Lower leg skin (tissue), 4 donors: ENCODE data around the gene SCT. TPM values are rescaled to one million over a fixed set of nuclear protein-coding genes. Genes with fewer than 3 reads are reported as not detected.

Experiments used
- DNase-seq, 2 donors: peaks; one replicate each; pipeline ENCODE4 v3.0.0-alpha.2; 2019; ENCODE audit warnings: low spot score in 2 of 2
- H3K4me3 ChIP-seq: fragments of 200-600 bp; sonication (generic); 2 replicates; pipeline ENCODE4 v1.5.1; 2017; ENCODE audit warnings: mild to moderate bottlenecking, low read depth; ENCODE audit not compliant: poor library complexity, severe bottlenecking
- CTCF ChIP-seq, 3 donors: fragments of 450-650 bp; IDR thresholded peaks; one replicate each; pipeline ENCODE4 v1.5.1; 2016; ENCODE audit warnings: antibody characterized with exemption in 3 of 3, mild to moderate bottlenecking in 3 of 3, moderate library complexity in 2 of 3
- POLR2A ChIP-seq, 2 donors: fragments of 450-650 bp; IDR thresholded peaks; one replicate each; pipeline ENCODE4 v1.6.1; 2016 to 2017; ENCODE audit warnings: antibody characterized with exemption in 2 of 2, mild to moderate bottlenecking in 1 of 2, moderate library complexity in 1 of 2
- WGBS, 2 donors: methylation state at CpG; one replicate each; pipeline ENCODE4 v1.1.5; 2018; 5-methylcytosine and 5-hydroxymethylcytosine counted together
- intact Hi-C: fragments of 100-400 bp; cut with DNase I; formaldehyde crosslinking; loops from one replicate; pipeline ENCODE4 v1.15.0; 2023; ENCODE audit warnings: low total_unique reads
- total RNA-seq, 4 donors: library from RNA; depleted of rRNA; stranded (reverse); fragments of >200 nt; gene quantifications; one replicate each; pipeline ENCODE4 v1.1.0, GENCODE V29; 2016

SCT gene
- total RNA-seq, 4 donors from 2014 or later: not detected

- no peak overlapping the region for H3K4me3 ChIP-seq
- 88 to 89% methylated on average over 27 to 29 of the region's 32 CpGs for WGBS, 2 donors
- intact Hi-C loops: no loop called here
- no peak for TF ChIP-seq CTCF (IDR thresholded peaks at IDR 0.05)
- no peak for DNase-seq
Observed at GRCh38 chr11:586376-587316, 40.3 kb downstream of the SCT start.

- 95 to 98% methylated on average over 10 of the region's 10 CpGs for WGBS, 2 donors
- no peak for TF ChIP-seq POLR2A (IDR thresholded peaks at IDR 0.05)
- TF ChIP-seq CTCF (IDR thresholded peaks at IDR 0.05): no peak
- intact Hi-C loops: no loop called here
- no peak for DNase-seq
- H3K4me3 ChIP-seq: no peak overlapping the region
Observed at GRCh38 chr11:584287-584686, 42.7 kb downstream of the SCT start.

- no peak for DNase-seq
- no peak for TF ChIP-seq POLR2A (IDR thresholded peaks at IDR 0.05)
- no peak for TF ChIP-seq CTCF (IDR thresholded peaks at IDR 0.05)
- intact Hi-C loops: no loop called here
- WGBS, 2 donors: 81 to 84% methylated on average over 17 of the region's 17 CpGs
- no peak overlapping the region for H3K4me3 ChIP-seq
Observed at GRCh38 chr11:581752-582151, 45.2 kb downstream of the SCT start.

GRCh38 chr11:581342-581741 lies 45.6 kb downstream of the SCT start:
- no peak for DNase-seq
- intact Hi-C loops: no loop called here
- 80 to 82% methylated on average over 14 of the region's 14 CpGs for WGBS, 2 donors

GRCh38 chr11:579830-580601 lies 47.0 kb downstream of the SCT start:
- intact Hi-C loops: no loop called here
- no peak overlapping the region for H3K4me3 ChIP-seq
- WGBS, 2 donors: 77 to 80% methylated on average over 20 of the region's 20 CpGs
- no peak for DNase-seq
- no peak for TF ChIP-seq POLR2A (IDR thresholded peaks at IDR 0.05)
- TF ChIP-seq CTCF (IDR thresholded peaks at IDR 0.05): no peak

More at GRCh38 chr11:581342-581741, 45.6 kb downstream of the SCT start:
- no peak overlapping the region for H3K4me3 ChIP-seq
- no peak for TF ChIP-seq POLR2A (IDR thresholded peaks at IDR 0.05)
- no peak for TF ChIP-seq CTCF (IDR thresholded peaks at IDR 0.05)
